OCI-LY7 (cell line): ENCODE data around the gene WNT3A. TPM values are rescaled to one million over a fixed set of nuclear protein-coding genes. Genes with fewer than 3 reads are reported as not detected.

Source experiments
- Bru-seq: library from RNA; stranded (reverse); fragments of 400-500 nt; gene quantifications from one replicate; lab custom pipeline; 2021; lab: Mats Ljungman, UMichigan
- BruChase-seq, 2 experiments: library from RNA; stranded (reverse); fragments of 400-500 nt; gene quantifications; one replicate each; lab custom pipeline; 2021; lab: Mats Ljungman, UMichigan
- BruUV-seq: library from RNA; stranded (reverse); fragments of 400-500 nt; replicated peaks from 2 replicates; lab custom pipeline; 2021; lab: Mats Ljungman, UMichigan
- CTCF ChIA-PET: fragments of 300-600 bp; sonication (Branson Sonifier 250); formaldehyde crosslinking; loops from one replicate; lab custom pipeline; 2022; ENCODE audit warnings: antibody characterized with exemption; ENCODE audit not compliant: unreplicated experiment; lab: Charles Lee
- POLR2A ChIA-PET: fragments of 300-600 bp; sonication (Branson Sonifier 250); formaldehyde crosslinking; loops from one replicate; lab custom pipeline; 2022; ENCODE audit warnings: antibody characterized with exemption; lab: Charles Lee
- DNase-seq: peaks from one replicate; pipeline ENCODE4 v3.0.0-alpha.2; 2015; ENCODE audit warnings: low spot score
- H2AFZ ChIP-seq: fragments of 200-600 bp; sonication (generic), shearing (Covaris generic); 2 replicates; pipeline ENCODE4 v1.6.1; 2014; ENCODE audit warnings: mild to moderate bottlenecking, antibody characterized with exemption, low read length, moderate library complexity
- H3K27ac ChIP-seq: fragments of 200-600 bp; sonication (generic); 2 replicates; pipeline ENCODE4 v1.5.1; 2014; ENCODE audit warnings: mixed run types, low read depth, mild to moderate bottlenecking, moderate library complexity, low read length, inconsistent platforms; ENCODE audit not compliant: poor library complexity, severe bottlenecking
- H3K36me3 ChIP-seq: fragments of 200-600 bp; sonication (generic); 2 replicates; pipeline ENCODE4 v1.6.1; 2014; ENCODE audit warnings: mild to moderate bottlenecking, antibody characterized with exemption, low read length, moderate library complexity, mixed read lengths; ENCODE audit not compliant: insufficient read depth
- H3K4me1 ChIP-seq: fragments of 200-600 bp; sonication (generic); 2 replicates; pipeline ENCODE4 v1.5.1; 2014; ENCODE audit warnings: mild to moderate bottlenecking, low read length; ENCODE audit not compliant: insufficient read depth, poor library complexity, severe bottlenecking
- H3K4me2 ChIP-seq: fragments of 200-600 bp; sonication (generic); 2 replicates; pipeline ENCODE4 v1.6.1; 2014; ENCODE audit warnings: mild to moderate bottlenecking, low read length
- H3K4me3 ChIP-seq: fragments of 200-600 bp; sonication (generic); 2 replicates; pipeline ENCODE4 v1.5.1; 2014; ENCODE audit warnings: mild to moderate bottlenecking, low read depth, low read length; ENCODE audit not compliant: poor library complexity, severe bottlenecking
- H3K79me2 ChIP-seq: fragments of 200-600 bp; sonication (generic); 2 replicates; pipeline ENCODE4 v1.6.1; 2016; ENCODE audit warnings: low read depth, mild to moderate bottlenecking, low read length, moderate library complexity, mixed read lengths; ENCODE audit not compliant: insufficient read depth
- H3K9me2 ChIP-seq: fragments of 200-600 bp; sonication (generic); 2 replicates; pipeline ENCODE4 v1.6.1; 2016; ENCODE audit warnings: mild to moderate bottlenecking, low read length, mixed read lengths; ENCODE audit not compliant: insufficient read depth
- H3K9me3 ChIP-seq: fragments of 200-600 bp; sonication (generic); 2 replicates; pipeline ENCODE4 v1.6.1; 2014; ENCODE audit warnings: mild to moderate bottlenecking, mixed run types, low read length, mixed read lengths
- H4K20me1 ChIP-seq: fragments of 200-600 bp; sonication (generic); 2 replicates; pipeline ENCODE4 v1.6.1; 2014; ENCODE audit warnings: mild to moderate bottlenecking, antibody characterized with exemption, low read length, moderate library complexity, mixed read lengths; ENCODE audit not compliant: insufficient read depth
- EZH2phosphoT487 ChIP-seq: fragments of 200-600 bp; sonication (generic); IDR thresholded peaks from 2 replicates; pipeline ENCODE4 v1.6.1; 2018; ENCODE audit warnings: low read depth, borderline replicate concordance, mild to moderate bottlenecking, mixed run types, antibody characterized with exemption, low read length, moderate library complexity, mixed read lengths
- intact Hi-C: fragments of 100-400 bp; cut with micrococcal nuclease; formaldehyde crosslinking; loops from one replicate; pipeline ENCODE4 v1.10.0; 2022; ENCODE audit not compliant: unreplicated experiment
- long read RNA-seq: library from polyadenylated mRNA; stranded (forward); transcript quantifications from one replicate; pipeline ENCODE4 v2.0.0, GENCODE V29; 2022
- total RNA-seq, 2 experiments: library from RNA; depleted of rRNA in 1 of 2; stranded (reverse); fragments of >200 nt in 1 of 2; shearing (Covaris generic) in 1 of 2; gene quantifications; 2 replicates each; pipeline ENCODE4 v1.2.3, GENCODE V29; 2014 to 2022
- TF ChIP-seq, protein P1 (sequence below): fragments of 200-600 bp; sonication (generic); conservative IDR thresholded peaks from 2 replicates; pipeline ENCODE4 v1.5.1; 2014; ENCODE audit warnings: mild to moderate bottlenecking, antibody characterized with exemption, low read length, moderate library complexity, mixed read lengths

The WNT3A gene, protein sequence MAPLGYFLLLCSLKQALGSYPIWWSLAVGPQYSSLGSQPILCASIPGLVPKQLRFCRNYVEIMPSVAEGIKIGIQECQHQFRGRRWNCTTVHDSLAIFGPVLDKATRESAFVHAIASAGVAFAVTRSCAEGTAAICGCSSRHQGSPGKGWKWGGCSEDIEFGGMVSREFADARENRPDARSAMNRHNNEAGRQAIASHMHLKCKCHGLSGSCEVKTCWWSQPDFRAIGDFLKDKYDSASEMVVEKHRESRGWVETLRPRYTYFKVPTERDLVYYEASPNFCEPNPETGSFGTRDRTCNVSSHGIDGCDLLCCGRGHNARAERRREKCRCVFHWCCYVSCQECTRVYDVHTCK
- not detected in 2 replicates for total RNA-seq (2014; rRNA removed; shearing (Covaris generic))
- total RNA-seq (2022), result not detected in 2 replicates
- not detected for Bru-seq, nascent RNA
- not detected for BruChase-seq, experiment 1, labeled RNA remaining after a 6-hour chase
- BruChase-seq, experiment 2, labeled RNA remaining after a 2-hour chase, result not detected
- long read RNA-seq, result 0 reads

DNA sequence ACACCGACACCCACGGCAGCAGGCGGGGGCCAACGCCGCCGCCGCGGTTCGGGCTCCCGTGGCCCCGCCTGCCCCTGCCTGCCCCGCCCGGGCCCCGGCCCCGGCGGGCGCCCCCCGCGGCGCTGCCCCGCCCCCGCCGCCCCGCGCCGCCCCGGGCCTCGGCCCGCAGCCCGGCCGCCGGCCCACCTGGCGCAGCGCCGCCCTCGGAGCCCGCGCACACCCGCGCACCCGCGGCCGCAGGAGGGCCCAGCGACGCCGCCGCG lies at the start of gene WNT3A:
Gene WNT3A, plus strand, starts transcription at position 213 of the 263 bp plus-strand sequence. CDS start 131 bp downstream, outside the sequence.
- Histone ChIP-seq H3K79me2 (no peaks in the 10 kb centered on the region), H3K9me2 (no peaks in the 10 kb centered on the region), H2AFZ (no peak within 1 kb of the TSS), H3K9me3 (no peaks in the 10 kb centered on the region), H3K4me2 (no peak within 1 kb of the TSS), H3K36me3 (no peaks in the 10 kb centered on the region), H3K27ac (no peak within 1 kb of the TSS), H3K4me1 (peaks cover 20% of the 10 kb centered on the region), H4K20me1 (no peaks in the 10 kb centered on the region), H3K4me3 (no peak within 1 kb of the TSS)
- ChIA-PET POLR2A (interaction anchor here (0.6 kb wide), 1 partner anchor 34 kb away, joined by 4 read pairs; no protein-coding TSS in a partner anchor), CTCF (no interaction called here)
- intact Hi-C loops, result no loop called here
- TF ChIP-seq, protein P1, sequence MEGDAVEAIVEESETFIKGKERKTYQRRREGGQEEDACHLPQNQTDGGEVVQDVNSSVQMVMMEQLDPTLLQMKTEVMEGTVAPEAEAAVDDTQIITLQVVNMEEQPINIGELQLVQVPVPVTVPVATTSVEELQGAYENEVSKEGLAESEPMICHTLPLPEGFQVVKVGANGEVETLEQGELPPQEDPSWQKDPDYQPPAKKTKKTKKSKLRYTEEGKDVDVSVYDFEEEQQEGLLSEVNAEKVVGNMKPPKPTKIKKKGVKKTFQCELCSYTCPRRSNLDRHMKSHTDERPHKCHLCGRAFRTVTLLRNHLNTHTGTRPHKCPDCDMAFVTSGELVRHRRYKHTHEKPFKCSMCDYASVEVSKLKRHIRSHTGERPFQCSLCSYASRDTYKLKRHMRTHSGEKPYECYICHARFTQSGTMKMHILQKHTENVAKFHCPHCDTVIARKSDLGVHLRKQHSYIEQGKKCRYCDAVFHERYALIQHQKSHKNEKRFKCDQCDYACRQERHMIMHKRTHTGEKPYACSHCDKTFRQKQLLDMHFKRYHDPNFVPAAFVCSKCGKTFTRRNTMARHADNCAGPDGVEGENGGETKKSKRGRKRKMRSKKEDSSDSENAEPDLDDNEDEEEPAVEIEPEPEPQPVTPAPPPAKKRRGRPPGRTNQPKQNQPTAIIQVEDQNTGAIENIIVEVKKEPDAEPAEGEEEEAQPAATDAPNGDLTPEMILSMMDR, result no peak
- TF ChIP-seq EZH2phosphoT487, result no peak
- BruUV-seq, result no TSS peak
- DNase-seq, result no peak

DNA sequence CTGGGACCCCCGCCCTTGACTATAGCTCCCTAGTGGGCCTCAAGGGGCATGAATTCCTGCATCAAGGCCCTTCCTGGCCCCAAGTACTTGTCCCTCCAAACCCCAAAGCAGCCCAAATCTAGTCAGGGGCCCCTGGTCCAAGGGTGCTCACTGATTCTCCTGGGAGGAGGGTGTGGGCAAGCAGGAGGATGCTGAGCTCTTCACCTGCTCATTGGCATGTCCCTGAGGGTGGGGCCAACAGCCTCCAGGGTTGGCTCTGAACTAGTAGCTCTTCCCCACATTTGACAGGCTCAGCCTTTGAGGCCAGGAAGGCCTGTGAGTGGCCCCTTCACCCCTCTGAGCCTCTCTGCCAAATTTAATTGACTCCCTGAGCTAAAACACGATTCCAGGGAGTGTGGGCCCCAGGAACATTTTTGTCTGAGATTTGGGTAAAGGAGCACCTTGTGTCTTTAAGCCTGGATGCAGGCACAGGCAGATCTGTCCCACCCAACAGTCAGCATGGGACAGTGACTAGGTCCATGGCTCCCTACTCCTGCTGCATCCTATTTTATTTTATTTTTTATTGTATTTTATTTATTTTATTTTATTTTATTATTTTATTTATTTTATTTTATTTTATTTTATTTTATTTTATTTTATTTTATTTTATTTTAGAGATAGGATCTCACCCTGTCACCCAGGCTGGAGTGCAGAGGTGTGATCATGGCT lies 48.0 kb upstream of the WNT3A start:
- DNase-seq, result no peak
- Histone ChIP-seq H3K4me2 (no peak overlapping the region), H3K36me3 (no peaks in the 10 kb centered on the region), H3K9me3 (no peaks in the 10 kb centered on the region), H3K4me1 (no peaks in the 10 kb centered on the region), H4K20me1 (no peaks in the 10 kb centered on the region), H3K4me3 (no peak overlapping the region), H3K9me2 (no peaks in the 10 kb centered on the region), H3K27ac (no peak overlapping the region), H3K79me2 (no peaks in the 10 kb centered on the region), H2AFZ (no peak overlapping the region)
- intact Hi-C loops, result loop anchor here (5.0 kb wide), 1 partner anchor 476 kb away; no protein-coding TSS in a partner anchor
- CTCF ChIA-PET, result no interaction called here
- POLR2A ChIA-PET, result no interaction called here
- TF ChIP-seq, protein P1, result no peak
- no peak for TF ChIP-seq EZH2phosphoT487
- no TSS peak for BruUV-seq
